Fibroblast of the conjunctiva (primary cell): Measurements from ENCODE around the gene ECI1.
"Not testable (repeated sequence)": the region's sequence is repeated elsewhere in the genome, so short reads cannot be mapped to it uniquely, and the experiment has no call there.

Experiments
- DNase-seq: peaks from one replicate; pipeline ENCODE4 v3.0.0-alpha.2; 2010; ENCODE audit warnings: low read depth

Gene ECI1

DNA sequence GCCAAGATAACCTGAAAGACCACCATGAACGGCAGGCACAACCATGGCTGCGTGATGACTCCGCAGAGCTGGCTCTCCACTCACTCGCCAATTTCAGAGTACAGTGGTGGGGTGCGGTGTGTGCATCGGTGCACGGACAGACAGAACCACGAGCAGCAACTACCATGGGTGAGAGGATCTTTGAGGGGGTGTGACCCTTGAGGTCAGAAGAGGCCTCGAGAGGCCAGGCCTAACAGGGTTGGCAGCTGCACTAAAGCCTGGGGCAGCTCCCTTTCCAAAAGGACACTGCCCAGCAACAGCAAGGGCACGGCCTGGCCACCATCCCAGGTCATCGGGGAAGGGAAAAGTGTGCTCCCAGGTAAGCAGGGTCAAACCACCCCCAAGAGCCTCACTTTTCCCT is 1.9 kb upstream of the ECI1 start:
- no peak for DNase-seq

DNA sequence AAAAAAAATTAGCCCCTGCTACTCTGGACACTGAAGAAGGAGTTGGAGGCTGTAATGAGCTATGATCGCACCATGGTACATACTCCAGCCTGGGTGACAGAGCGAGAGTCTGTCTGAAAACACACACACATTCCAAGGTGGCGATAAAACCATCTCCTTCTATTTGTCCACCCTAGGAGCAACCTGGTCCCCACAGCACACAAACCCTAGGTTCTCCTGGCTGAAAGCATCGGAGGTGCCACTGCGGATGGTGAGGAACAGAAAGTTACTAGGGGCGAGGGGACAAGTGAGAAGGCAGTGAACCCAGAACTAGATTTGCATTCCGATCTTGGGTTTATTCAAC is 1.4 kb upstream of the ECI1 start:
- DNase-seq, result no peak

DNA sequence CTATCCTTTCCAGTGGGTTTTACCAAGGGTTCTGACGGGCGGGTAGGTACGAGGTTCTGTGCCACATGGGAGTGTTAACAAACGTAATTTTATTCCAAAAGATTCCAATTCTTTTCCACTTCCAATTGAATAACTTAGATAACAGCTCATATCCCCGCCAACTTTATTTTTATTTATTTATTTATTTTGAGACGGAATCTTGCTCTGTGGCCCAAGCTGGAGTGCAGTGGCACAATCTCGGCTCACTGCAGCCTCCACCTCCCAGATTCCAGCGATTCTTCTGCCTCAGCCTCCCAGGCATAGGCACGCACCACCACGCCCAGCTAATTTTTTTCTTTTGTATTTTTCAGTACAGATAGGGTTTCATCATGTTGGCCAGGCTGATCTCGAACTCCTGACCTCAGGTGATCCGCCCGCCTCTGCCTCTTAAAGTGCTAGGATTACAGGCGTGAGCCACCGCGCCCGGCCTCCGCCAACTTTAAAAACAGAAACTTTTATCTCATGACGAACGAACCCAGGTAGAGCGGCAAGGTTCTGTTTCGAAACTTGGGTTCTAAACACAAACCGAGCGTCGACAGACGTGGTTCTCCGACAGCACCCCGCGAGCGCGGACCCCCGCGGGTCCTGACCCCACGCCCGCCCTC is 613 bp downstream of the ECI1 start:
- DNase-seq, result peak; percentile 16

DNA sequence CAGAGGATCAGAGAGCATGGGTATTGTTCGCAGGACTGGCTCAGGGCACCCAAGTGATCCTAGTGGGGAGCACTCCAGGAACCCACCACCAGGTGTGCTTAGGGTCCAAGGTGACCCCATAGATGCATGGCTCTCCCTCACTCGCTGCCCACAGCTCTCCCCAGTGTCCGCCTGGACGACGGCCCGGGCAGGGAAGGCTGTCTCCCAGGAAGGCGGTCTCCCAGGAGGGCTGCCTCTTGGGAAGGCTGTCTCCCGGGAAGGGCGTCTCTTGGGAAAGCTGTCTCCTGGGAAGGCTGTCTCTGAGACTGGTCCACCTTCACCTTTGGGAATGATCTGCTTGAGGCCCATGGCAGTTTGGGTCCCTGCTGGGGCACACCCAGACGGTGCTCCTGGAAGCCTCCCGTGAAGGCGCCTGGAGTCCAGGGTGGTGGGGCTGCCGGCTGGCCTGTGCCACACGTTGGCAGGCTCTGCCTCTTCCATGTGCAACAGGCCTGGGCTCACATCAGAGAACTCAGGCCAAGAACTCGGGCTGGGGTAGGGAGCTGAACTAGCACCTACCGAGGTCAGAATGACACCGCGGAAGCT is 5.0 kb downstream of the ECI1 start:
- DNase-seq, result no peak

DNA sequence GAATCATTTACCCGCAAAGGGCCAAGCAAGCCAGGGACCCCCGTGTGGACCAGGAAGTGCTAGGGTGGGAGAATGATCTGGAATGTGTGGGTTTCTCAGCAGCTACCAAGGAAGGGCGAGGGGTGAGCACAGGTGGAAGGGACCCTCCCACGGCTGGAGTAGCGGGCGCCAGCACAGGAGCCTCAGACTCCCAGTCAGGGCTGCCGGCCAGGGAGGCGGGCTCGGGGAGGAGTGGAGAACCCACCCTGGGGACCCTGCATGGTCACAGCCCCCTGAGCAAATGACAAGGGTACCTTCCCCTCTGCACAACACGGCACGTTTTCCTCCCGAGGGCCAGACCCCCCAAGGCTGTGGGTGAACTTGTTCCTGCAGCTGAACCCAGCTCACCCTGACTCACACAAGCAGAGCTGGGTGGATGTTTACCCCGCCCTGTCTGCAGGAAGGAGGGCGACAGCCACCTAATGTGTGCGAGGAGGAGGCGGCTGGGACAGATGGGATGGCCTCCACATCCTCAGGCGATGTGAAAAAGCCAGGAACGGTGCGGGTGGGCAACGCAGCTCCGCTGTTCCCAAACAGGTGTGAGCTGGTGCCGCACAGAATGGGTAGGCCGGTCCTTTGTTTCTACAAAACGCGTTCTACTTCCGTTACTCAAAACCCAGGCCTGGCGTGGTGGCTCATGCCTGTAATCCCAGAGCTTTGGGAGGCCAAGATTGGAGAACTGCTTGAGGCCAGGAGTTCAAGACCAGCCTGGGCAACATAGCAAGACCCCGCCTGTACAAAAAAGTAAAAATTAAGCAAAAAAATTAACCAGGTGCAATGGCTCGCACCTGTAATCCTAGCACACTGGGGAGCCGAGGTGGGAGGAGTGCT is 6.2 kb downstream of the ECI1 start:
- DNase-seq, result no peak

DNA sequence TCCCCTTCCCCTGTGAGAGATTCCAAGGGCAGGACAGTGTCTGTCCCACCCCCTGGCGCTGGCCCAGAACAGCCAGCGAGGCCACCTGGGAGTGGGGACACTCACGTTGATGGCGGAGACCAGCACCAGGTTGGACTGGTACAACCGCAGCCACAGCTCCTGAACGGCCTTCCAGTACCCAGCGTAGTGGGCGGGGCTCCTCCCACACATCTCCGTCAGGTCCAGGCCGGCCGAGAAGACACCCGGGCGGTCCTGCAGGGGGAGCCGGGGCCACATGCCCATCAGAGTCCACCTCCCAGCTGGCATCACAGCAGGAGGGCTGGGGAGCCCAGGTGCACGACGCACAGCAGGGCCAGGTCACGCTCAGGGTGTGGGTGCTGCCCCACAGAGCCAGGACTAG is 7.1 kb downstream of the ECI1 start:
- DNase-seq, result no peak

DNA sequence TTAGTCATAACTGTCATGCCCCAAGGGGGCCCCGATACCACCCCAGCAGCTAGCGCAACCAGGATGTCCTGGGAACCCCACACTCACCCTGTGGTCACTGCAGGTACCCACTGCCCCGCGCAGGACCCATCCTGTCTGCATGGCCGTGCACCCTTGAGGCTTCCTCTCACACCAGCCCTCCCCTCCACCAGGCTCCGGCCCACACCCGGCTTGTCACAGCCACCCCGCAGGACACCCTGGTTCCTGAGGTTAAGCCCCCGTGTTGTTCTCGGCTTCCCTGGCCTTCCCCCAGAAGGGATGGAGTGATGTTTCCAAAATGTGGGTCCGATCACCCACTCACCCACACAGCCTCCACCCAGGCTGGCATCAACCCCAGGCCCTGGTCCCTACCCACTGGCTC is 7.6 kb downstream of the ECI1 start:
- DNase-seq, result no peak

DNA sequence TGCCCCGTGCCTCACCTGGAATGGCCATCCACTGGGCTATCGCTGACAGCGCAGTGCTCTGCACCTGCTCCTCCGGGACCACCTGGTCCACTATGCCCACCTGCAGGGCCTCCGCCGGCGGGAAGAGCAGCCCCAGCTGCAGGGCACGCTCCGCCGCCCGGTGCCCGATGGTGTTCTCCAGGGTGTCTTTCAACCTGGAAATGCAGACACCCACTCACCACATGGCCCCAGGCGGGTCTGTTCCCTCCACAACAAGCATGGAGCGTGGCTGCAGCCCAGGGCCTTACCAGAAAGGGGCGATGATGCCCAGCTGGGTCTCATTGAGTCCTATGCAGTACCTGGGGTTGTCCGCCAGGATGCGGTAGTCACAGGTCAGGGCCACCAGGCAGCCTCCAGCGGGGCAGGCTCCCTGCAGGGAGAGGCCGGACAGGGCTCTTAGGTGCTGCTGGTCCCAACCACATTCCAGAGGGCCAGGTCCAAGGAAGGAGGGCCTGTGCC is 8.3 kb downstream of the ECI1 start:
- no peak for DNase-seq

DNA sequence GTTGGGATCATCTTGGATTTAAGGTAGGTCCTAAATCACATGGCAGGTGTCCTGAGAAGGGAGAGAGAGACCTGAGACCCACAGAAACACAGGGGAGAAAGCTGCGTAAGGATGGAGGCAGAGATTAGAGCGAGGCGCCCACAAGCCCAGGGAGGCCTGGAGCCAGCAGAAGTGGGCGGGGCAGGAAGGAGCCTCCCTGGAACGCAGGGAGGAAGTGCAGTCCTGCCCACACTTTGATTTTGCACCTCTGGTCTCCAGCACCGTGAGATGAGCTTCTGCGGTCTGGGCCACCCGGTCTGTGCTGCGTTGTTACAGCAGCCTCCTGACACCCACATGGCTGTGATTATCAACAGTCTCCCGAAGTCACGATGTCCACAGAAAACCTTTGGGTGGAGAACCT is 8.8 kb downstream of the ECI1 start:
- DNase-seq, result no peak

DNA sequence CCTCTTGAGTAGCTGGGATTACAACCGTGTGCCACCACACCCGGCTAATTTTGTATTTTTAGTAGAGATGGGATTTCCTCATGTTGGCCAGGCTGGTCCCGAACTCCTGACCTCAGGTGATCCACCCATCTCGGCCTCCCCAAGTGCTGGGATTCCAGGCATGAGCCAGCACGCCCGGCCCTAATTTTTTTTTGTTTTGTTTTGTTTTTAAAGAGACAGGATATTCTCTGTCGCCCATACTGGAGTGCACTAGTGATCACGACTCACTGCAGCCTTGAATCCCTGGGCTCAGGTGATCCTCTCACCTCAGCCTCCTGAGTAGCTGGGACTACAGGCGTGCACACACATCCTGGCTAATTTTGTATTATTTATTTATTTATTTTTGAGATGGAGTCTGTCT is 11.1 kb downstream of the ECI1 start:
- not testable (repeated sequence) for DNase-seq

DNA sequence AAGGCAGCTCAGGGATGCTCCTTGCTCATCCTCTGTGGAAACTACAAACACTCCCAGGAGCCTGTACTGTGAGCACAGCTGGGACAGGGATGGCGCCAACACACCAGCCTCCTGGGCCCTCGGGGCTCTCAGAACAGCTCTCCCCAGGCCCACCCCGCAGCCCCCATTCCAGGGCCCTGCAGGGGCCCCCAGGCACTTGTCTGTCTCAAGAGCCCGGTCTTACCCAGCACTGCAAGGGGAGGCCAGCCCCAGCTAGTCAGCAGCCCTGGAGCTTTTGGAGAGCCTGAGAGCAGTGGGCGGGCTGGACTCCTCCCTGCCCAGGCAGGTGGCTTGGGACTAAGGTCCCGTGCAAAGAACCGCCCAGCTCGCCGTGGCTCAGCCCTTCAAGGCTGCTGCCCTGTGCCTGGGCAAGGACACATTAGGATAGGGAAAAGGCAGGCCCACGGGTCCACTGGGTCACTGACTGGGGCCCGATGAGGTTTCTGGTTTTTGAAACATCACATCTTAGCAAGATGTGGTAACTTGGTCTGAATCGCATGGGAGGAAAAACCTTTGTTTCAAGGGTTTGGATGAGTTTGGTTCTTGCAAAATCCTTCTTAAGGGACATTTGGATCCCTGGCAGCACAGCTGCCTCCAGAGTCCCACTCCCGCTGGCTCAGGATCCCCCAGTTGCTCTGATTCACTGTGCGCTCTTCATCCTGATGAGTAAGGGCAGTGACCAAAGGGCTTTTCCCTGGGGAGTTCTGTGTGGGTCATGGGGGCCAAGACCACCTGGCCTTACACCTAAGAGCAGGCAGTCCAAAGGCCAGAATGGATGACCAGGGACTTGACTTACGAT is 12.3 kb downstream of the ECI1 start:
- no peak for DNase-seq

DNA sequence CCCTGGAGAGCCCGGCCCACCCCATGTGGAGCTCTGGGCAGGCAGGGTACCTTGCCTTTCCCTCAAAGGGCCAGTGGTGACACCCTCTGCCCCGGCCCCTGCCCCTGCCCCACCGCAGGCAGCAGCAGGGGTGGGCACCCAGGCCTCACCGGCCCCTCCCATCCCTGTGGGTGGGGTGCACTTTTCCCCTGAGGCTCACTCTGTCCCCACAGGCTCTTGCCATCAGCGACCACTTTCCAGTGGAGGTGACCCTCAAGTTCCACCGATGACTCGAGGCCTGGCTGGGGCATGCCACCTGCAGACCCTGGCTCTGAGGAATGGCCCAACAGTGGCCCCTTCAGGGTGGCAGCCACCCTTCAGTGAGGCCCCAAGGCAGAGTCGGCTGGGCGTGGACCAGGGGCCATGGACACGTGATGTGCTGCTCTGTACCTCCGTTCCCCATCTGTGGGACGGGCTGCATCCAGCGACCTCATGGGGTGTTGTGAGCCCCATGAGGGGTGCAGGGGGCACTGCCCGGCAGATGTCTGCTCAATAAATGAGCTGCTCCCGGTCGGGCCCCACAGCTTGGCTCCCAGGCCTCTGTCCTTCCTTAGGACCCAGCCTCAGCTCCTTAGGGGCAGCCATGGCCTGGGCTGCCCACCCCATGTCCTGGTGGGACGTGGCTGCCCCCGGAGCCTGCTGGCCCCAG is 13.1 kb downstream of the ECI1 start:
- DNase-seq, result no peak

DNA sequence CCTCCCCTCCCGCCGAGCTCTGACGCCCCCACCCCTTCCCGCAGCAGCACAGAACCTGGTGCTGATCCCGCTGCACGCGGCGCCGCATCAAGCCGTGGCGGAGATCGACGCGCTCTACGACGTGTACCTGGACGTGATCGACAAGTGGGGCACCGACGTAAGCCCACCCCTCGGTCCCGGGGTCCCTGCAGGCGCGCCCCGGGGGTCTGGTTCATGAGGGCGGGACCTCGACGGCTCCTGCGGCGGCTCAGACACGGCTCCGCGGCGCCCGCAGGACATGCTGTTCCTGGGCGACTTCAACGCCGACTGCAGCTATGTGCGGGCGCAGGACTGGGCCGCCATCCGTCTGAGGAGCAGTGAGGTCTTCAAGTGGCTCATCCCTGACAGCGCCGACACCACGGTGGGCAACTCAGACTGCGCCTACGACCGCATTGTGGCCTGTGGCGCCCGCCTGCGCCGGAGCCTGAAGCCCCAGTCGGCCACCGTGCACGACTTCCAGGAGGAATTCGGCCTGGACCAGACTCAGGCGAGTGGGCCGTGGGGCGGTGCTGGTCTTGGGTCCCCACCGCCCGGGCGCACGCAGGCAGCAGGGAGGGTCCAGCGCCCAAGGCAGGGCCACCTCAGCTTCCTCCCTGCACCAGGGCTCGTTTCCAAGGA is 13.8 kb downstream of the ECI1 start:
- no peak for DNase-seq

DNA sequence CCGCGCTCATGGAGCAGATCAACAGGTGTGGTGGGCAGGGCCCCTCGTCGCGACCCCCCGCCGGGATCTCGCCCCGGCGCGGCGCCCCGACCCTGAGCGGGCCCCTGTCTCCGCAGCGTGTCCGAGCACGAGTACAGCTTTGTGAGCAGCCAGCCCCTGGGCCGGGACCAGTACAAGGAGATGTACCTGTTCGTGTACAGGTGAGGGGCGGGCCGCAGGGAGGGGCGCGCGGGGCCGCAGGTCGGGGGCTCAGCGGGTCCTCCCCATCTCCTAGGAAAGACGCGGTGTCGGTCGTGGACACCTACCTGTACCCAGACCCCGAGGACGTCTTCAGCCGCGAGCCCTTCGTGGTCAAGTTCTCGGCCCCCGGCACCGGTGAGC is 14.3 kb downstream of the ECI1 start:
- no peak for DNase-seq

DNA sequence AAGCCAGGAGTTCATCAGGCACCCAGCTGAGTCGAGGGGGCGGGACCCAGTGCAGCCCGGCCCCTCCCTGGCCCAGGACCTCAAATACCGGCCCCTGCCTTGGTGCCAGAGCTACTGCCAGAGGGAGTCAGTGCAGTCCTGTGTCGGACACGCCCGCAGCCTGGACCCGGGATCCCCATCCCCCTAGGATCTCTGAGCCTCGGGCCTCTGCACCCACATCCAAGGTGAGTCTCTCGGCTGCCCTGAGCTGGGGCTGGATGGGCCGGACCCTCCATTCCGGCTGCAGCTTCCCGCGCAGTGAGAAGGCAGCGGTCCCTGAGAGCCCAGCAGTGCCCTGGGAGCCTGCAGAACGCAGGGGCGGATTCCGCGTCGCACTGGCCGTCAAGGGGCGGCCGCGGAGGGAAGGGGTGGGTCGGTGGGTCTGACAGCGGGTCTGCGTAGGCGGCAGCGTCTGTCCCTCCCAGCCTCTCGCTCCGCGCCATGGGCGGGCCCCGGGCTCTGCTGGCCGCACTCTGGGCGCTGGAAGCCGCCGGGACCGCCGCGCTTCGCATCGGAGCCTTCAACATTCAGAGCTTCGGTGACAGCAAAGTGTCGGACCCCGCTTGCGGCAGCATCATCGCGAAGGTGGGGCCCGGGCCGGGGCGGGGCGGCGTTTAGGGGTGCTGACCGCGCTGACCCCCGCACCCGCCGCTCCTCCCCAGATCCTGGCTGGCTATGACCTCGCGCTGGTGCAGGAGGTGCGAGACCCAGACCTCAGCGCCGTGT is 14.9 kb downstream of the ECI1 start, which contains the start of gene DNASE1L2:
Gene DNASE1L2 (plus strand): TSS at position 108 of the 765 bp plus-strand sequence. CDS start 373 bp downstream, at position 481.
- no peak for DNase-seq

DNA sequence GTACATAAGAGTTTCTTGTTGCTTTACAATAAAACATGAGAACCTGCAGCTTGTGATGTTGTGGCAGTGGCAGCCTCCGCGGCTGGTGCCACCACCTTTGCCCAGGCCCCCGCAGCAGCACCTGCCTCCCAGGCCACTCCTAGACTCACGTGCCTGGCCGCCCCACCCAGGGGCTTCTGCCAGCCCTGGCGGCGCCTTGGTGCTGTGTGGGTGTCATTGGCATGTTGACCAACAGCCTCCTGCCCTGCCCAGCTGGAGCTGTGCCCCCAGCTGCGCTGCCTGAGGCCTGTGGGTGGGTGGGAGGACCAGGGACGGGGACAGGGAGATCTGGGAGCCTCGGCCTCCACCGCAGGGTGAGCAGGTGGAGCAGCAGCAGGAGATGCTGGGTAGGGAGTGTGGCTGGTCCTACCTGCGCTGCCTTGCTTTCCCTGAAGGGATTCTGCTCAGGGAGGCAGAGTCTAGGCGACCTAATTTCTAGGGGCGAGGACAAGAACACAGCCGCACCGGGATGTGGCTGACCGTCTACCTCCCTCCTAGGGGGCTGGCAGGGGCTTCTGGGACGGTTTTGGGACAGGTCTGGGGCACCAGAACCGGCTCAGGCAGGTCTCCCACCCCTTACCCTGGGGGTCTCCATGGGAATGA is 15.6 kb downstream of the ECI1 start:
- DNase-seq, result no peak

DNA sequence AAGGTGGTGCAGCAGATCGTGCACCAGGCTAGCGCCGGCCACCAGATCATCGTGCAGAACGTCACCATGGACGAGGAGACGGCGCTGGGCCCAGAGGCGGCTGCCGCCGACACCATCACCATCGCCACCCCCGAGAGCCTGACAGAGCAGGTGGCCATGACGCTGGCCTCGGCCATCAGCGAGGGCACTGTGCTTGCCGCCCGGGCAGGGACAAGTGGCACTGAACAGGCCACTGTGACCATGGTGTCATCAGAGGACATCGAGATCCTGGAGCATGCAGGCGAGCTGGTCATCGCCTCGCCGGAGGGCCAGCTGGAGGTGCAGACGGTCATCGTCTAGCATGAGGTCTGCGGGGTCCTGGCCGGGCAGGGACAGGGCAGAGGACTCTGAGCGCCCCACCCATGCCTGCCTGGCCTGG is 16.1 kb downstream of the ECI1 start:
- no peak for DNase-seq

DNA sequence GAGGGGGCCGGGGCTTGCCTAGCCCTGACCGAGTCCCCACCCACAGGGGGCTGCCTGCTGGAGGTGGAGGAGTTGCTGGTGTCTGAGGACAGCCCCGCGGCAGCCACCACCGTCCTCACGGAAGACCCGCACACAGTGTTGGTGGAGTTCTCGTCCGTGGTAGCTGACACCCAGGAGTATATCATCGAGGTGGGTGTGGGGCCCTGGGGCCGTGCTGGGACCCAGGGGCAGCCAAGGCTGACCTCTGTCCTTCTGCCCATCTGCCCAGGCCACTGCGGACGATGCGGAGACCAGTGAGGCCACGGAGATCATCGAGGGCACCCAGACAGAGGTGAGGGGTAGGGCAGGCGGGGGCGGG is 16.6 kb downstream of the ECI1 start:
- no peak for DNase-seq

DNA sequence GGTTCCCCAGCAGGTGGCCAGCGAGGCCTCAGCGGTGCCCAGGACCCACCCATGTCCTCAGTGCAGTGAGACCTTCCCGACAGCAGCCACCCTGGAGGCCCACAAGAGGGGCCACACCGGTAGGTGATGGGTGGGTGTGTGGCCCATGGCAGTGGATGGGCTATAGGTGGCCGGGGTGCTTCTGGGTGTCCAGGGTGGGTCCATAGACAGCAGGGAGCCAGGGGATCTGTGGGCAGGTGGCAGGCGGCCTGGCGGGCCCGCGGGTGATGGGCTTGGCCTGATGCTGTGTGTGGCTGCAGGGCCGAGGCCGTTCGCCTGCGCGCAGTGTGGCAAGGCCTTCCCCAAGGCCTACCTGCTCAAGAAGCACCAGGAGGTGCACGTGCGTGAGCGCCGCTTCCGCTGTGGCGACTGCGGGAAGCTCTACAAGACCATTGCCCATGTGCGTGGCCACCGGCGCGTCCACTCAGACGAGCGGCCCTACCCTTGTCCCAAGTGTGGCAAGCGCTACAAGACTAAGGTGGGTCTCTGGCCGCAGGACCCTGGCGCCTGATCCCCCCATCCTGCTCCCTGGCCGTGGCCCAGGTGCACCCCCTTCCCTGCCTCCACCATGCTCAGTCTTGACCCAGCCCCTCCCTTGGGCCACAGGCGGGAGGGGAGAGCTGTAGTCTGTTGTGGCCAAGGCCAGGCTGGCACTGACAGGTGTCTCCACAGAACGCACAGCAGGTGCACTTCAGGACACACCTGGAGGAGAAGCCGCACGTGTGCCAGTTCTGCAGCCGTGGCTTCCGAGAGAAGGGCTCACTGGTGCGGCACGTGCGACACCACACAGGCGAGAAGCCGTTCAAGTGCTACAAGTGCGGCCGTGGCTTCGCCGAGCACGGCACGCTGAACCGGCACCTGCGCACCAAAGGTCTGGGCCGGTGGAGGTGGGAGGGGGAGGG is 17.2 kb downstream of the ECI1 start:
- DNase-seq, result no peak
